COLO668 (cell line): ENCODE measurements around the gene P2RX1.
"Not testable (repeated sequence)": the region's sequence is repeated elsewhere in the genome, so short reads cannot be mapped to it uniquely, and the experiment has no call there.

Experiments used
- DNase-seq: peaks from one replicate; lab custom pipeline; 2025; ENCODE audit not compliant: unreplicated experiment; lab: John Stamatoyannopoulos, UW

Gene P2RX1

GRCh38 chr17:3861761-3862681 lies 54.2 kb downstream of the P2RX1 start:
- no peak for DNase-seq

- DNase-seq: no peak
Observed at GRCh38 chr17:3860939-3861700, 55.1 kb downstream of the P2RX1 start.

GRCh38 chr17:3859940-3860339 lies 56.3 kb downstream of the P2RX1 start:
- DNase-seq: no peak

- DNase-seq: no peak
Observed at GRCh38 chr17:3857261-3858105, 58.8 kb downstream of the P2RX1 start.

- not testable (repeated sequence) for DNase-seq
Observed at GRCh38 chr17:3854204-3854603, 62.1 kb downstream of the P2RX1 start.

GRCh38 chr17:3852561-3852960 lies 63.7 kb downstream of the P2RX1 start:
- DNase-seq: no peak

GRCh38 chr17:3851461-3852100 lies 64.7 kb downstream of the P2RX1 start:
- no peak for DNase-seq

GRCh38 chr17:3848229-3848835 lies 67.9 kb downstream of the P2RX1 start:
- DNase-seq: no peak

GRCh38 chr17:3847165-3847670 lies 69.0 kb downstream of the P2RX1 start:
- DNase-seq: no peak
